ENCODE data around the gene PDGFRB. TPM values are rescaled to one million over a fixed set of nuclear protein-coding genes. Genes with fewer than 3 reads are reported as not detected.
A peak's percentile ranks its signal among the peaks of the same experiment; 100 is the strongest.

The PDGFRB gene
- total RNA-seq, 4 donors from 2014 or later = 20.2 to 56.3 (median 28.3) TPM

DNA sequence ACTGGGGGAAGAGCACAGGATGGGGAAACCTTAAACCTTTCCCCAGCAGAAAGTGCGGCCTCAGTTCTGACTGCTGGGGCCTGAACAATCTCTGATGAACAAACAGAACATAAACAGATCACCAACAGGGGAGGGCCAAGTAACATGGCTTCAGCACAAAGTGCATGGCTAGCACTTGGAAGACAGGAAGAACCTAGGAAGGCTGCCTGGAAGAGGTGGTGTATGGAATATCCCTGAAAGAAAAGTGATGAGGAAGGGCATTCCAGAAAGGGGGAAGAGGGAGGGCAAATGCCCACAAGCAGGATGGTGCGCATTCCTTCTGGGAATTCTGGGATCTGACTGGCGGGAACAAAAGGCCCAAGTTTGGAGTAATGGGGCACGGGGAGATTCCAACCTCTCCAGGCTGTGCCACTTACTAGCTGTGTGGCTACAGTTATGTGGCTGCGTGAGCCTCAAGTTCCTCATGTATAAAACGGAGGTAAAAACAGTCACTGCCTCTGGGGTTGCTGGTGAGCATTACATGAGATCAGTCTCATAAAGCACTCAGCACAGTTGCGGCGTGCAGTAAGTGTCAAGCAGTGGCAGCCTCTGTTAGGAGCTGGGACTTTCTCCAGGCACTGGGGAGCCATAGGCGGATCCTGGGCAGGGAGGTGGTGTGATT, 1.6 kb downstream of the PDGFRB start:
- in situ Hi-C loops (cut with MboI; ENCODE audit: low pct_ligation_motif_present in 1 of 4, low pct_unique_long_range_greater_than_20kb in 1 of 4, low sequenced_read_pairs in 3 of 4) (loop anchor here in 2 of 4 donors (25.0 kb wide), 1 partner anchor 283 kb away; the partner anchor contains the start of gene RPS14 (in 2 of the 2)), intact Hi-C loops (cut with DNase I; ENCODE audit: low total_unique reads) (no loop called here)
- Histone ChIP-seq H3K27me3 (no peaks in the 10 kb centered on the region), H3K36me3 (no peaks in the 10 kb centered on the region), H3K27ac (peak overlapping the region; percentile 77 to 91 (median 84)), H3K4me3 (peak overlapping the region; percentile 33 to 45 (median 38)), H3K4me1 (peaks cover 0 to 10% (median 5%) of the 10 kb centered on the region in 4 donors), H3K9me3 (no peaks in the 10 kb centered on the region)
- TF ChIP-seq EP300 (IDR thresholded peaks at IDR 0.05; ENCODE audit: low read depth) = no peak
- TF ChIP-seq POLR2AphosphoS5 (IDR thresholded peaks at IDR 0.05) = peak in 2 of 3 donors; percentile 34 to 58
- TF ChIP-seq CTCF (IDR thresholded peaks at IDR 0.05) = peak in 1 of 5 experiments; percentile 9
- TF ChIP-seq POLR2A (IDR thresholded peaks at IDR 0.05) = peak; percentile 42
- WGBS, 2 donors (ENCODE audit: low coverage in 1 of 2) = 66 to 78% methylated on average over 2 to 9 of the region's 9 CpGs
- DNase-seq = no peak

DNA sequence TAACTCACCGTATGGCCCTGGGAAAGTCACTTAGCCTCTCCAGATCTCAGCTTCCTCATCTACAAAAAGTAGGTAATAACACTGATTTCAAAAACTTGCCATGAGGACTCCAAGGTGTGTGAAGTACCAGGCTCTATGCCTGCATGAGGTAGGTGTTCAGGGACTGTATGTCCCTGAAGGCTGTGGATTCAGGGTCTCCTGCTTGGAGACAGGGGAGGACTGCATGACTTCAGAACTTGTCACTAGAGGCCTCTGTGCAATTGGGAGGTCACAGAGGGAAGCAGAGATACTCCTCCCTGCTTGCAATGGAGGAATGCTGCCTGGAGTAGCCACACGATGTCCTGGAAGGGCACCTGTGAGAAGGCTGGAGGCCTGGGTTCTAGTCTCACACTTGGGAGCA, 2.2 kb downstream of the PDGFRB start:
- peak overlapping the region; percentile 77 to 91 (median 84) for H3K27ac ChIP-seq
- intact Hi-C loops (cut with DNase I; ENCODE audit: low total_unique reads) = no loop called here

GRCh38 chr5:150152636-150153462, 2.8 kb downstream of the PDGFRB start:
- intact Hi-C loops (cut with DNase I; ENCODE audit: low total_unique reads) = no loop called here
- Histone ChIP-seq H3K4me1 (peaks cover 0 to 10% (median 5%) of the 10 kb centered on the region in 4 donors), H3K27me3 (no peaks in the 10 kb centered on the region), H3K36me3 (no peaks in the 10 kb centered on the region), H3K4me3 (peak overlapping the region in 2 of 4 donors; percentile 3 to 45), H3K27ac (peak overlapping the region; percentile 77 to 91 (median 84)), H3K9me3 (no peaks in the 10 kb centered on the region)
- TF ChIP-seq EP300 (IDR thresholded peaks at IDR 0.05; ENCODE audit: low read depth) (no peak), CTCF (IDR thresholded peaks at IDR 0.05) (no peak), POLR2A (IDR thresholded peaks at IDR 0.05) (no peak), POLR2AphosphoS5 (IDR thresholded peaks at IDR 0.05) (no peak)
- in situ Hi-C loops (cut with MboI; ENCODE audit: low pct_ligation_motif_present in 1 of 4, low pct_unique_long_range_greater_than_20kb in 1 of 4, low sequenced_read_pairs in 3 of 4) = loop anchor here in 2 of 4 donors (25.0 kb wide), 1 partner anchor 284 kb away; the partner anchor contains the start of gene RPS14 (in 2 of the 2)
- 71 to 80% methylated on average over 1 to 12 of the region's 12 CpGs for WGBS, 2 donors (ENCODE audit: low coverage in 1 of 2)
- no peak for DNase-seq

More for the DNA sequence above, 2.2 kb downstream of the PDGFRB start:
- no peak for TF ChIP-seq EP300 (IDR thresholded peaks at IDR 0.05; ENCODE audit: low read depth)
- TF ChIP-seq CTCF (IDR thresholded peaks at IDR 0.05) = no peak
- no peak for TF ChIP-seq POLR2A (IDR thresholded peaks at IDR 0.05)
- TF ChIP-seq POLR2AphosphoS5 (IDR thresholded peaks at IDR 0.05) = no peak
- Histone ChIP-seq H3K4me3 (peak overlapping the region in 3 of 4 donors; percentile 35 to 45 (median 40)), H3K27me3 (no peaks in the 10 kb centered on the region), H3K36me3 (no peaks in the 10 kb centered on the region), H3K9me3 (no peaks in the 10 kb centered on the region), H3K4me1 (peaks cover 0 to 10% (median 5%) of the 10 kb centered on the region in 4 donors)
- WGBS, 2 donors (ENCODE audit: low coverage in 1 of 2) = 76% methylated on average over 2 of the region's 2 CpGs; no CpG with 5 or more reads in 1 of the 2 donors
- in situ Hi-C loops (cut with MboI; ENCODE audit: low pct_ligation_motif_present in 1 of 4, low pct_unique_long_range_greater_than_20kb in 1 of 4, low sequenced_read_pairs in 3 of 4) = loop anchor here in 2 of 4 donors (25.0 kb wide), 1 partner anchor 284 kb away; the partner anchor contains the start of gene RPS14 (in 2 of the 2)
- DNase-seq = no peak

GRCh38 chr5:150149618-150150017, 6.0 kb downstream of the PDGFRB start:
- Histone ChIP-seq H3K4me1 (peaks cover 0 to 13% (median 8%) of the 10 kb centered on the region in 4 donors), H3K9me3 (no peaks in the 10 kb centered on the region), H3K27me3 (no peaks in the 10 kb centered on the region), H3K36me3 (no peaks in the 10 kb centered on the region), H3K27ac (peak overlapping the region in 3 of 4 donors; percentile 20 to 28 (median 22)), H3K4me3 (no peak overlapping the region)
- intact Hi-C loops (cut with DNase I; ENCODE audit: low total_unique reads) = no loop called here
- DNase-seq = no peak
- in situ Hi-C loops (cut with MboI; ENCODE audit: low pct_ligation_motif_present in 1 of 4, low pct_unique_long_range_greater_than_20kb in 1 of 4, low sequenced_read_pairs in 3 of 4) = loop anchor here (25.0 kb wide), 1 partner anchor 288 kb away; the partner anchor contains the start of gene RPS14 (in 4 of the 4)
- TF ChIP-seq EP300 (IDR thresholded peaks at IDR 0.05; ENCODE audit: low read depth) (no peak), POLR2AphosphoS5 (IDR thresholded peaks at IDR 0.05) (no peak), CTCF (IDR thresholded peaks at IDR 0.05) (no peak), POLR2A (IDR thresholded peaks at IDR 0.05) (no peak)
